Measurements from ENCODE around the gene TTLL7.

DNA sequence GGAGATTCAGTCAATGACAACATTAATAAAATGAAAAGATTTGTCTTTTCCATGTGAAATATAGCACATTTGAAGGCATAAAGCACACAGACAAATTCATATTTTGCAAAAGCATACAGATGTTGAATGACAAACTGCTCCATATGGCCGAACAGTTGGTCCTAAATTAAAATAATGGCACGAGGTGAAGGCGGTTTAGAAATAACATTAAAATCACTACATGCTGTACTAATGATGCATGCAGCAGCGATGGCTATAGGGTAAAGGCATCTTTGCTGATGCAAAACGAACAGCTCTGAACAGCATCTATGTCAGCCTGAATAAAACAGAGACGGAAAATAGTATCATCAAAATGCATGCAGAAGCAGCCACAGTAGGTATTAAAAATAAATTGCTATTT lies 102.6 kb downstream of the TTLL7 start:
- TF ChIP-seq EZH2 (optimal IDR thresholded peaks at IDR 0.05; ENCODE audit: low read depth, low read length) (no peak), EZH2phosphoT487 (IDR thresholded peaks at IDR 0.05; ENCODE audit: low read length) (no peak)
- TF ChIP-seq, protein P1, sequence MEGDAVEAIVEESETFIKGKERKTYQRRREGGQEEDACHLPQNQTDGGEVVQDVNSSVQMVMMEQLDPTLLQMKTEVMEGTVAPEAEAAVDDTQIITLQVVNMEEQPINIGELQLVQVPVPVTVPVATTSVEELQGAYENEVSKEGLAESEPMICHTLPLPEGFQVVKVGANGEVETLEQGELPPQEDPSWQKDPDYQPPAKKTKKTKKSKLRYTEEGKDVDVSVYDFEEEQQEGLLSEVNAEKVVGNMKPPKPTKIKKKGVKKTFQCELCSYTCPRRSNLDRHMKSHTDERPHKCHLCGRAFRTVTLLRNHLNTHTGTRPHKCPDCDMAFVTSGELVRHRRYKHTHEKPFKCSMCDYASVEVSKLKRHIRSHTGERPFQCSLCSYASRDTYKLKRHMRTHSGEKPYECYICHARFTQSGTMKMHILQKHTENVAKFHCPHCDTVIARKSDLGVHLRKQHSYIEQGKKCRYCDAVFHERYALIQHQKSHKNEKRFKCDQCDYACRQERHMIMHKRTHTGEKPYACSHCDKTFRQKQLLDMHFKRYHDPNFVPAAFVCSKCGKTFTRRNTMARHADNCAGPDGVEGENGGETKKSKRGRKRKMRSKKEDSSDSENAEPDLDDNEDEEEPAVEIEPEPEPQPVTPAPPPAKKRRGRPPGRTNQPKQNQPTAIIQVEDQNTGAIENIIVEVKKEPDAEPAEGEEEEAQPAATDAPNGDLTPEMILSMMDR (IDR thresholded peaks at IDR 0.05; ENCODE audit: low read length), result no peak
